ENCODE results near the gene WDCP.

DNA sequence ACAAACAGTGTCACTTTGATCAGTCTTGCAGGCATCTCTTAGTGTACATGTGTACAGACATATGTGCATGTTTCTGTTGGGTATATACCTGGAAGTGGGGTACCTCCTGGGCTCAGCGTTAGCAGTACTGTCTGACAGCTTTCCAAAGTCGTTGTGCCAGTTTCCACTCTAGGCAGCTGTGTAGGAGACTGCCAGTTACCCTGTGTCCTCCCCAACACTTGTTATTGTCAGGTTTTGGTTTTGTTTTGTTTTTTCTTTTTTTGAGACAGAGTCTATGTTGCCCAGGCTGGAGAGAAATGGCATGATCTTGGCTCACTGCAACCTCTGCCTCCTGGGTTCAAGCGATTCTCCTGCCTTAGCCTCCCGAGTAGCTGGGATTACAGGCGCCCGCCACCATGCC, 8.6 kb upstream of the WDCP start:
- no peak for TF ChIP-seq CEBPB (IDR thresholded peaks at IDR 0.05; ENCODE audit: borderline replicate concordance in 1 of 2, low read depth in 2 of 2, low read length in 2 of 2)
- TF ChIP-seq POLR2A (IDR thresholded peaks at IDR 0.05; ENCODE audit: low read depth, low read length): no peak
- TF ChIP-seq CREB1 (IDR thresholded peaks at IDR 0.05; ENCODE audit: low read depth): no peak
- TF ChIP-seq, protein P1, sequence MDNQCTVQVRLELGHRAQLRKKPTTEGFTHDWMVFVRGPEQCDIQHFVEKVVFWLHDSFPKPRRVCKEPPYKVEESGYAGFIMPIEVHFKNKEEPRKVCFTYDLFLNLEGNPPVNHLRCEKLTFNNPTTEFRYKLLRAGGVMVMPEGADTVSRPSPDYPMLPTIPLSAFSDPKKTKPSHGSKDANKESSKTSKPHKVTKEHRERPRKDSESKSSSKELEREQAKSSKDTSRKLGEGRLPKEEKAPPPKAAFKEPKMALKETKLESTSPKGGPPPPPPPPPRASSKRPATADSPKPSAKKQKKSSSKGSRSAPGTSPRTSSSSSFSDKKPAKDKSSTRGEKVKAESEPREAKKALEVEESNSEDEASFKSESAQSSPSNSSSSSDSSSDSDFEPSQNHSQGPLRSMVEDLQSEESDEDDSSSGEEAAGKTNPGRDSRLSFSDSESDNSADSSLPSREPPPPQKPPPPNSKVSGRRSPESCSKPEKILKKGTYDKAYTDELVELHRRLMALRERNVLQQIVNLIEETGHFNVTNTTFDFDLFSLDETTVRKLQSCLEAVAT (IDR thresholded peaks at IDR 0.05): no peak
- TF ChIP-seq, protein P2, sequence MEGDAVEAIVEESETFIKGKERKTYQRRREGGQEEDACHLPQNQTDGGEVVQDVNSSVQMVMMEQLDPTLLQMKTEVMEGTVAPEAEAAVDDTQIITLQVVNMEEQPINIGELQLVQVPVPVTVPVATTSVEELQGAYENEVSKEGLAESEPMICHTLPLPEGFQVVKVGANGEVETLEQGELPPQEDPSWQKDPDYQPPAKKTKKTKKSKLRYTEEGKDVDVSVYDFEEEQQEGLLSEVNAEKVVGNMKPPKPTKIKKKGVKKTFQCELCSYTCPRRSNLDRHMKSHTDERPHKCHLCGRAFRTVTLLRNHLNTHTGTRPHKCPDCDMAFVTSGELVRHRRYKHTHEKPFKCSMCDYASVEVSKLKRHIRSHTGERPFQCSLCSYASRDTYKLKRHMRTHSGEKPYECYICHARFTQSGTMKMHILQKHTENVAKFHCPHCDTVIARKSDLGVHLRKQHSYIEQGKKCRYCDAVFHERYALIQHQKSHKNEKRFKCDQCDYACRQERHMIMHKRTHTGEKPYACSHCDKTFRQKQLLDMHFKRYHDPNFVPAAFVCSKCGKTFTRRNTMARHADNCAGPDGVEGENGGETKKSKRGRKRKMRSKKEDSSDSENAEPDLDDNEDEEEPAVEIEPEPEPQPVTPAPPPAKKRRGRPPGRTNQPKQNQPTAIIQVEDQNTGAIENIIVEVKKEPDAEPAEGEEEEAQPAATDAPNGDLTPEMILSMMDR (IDR thresholded peaks at IDR 0.05 in 2 of 3, conservative IDR thresholded peaks at IDR 0.05 in 1 of 3; ENCODE audit: control insufficient read depth in 2 of 3, extremely low read depth in 1 of 3, insufficient read depth in 1 of 3, low read depth in 3 of 3, low read length in 3 of 3): no peak
- no peak for TF ChIP-seq CBX3 (IDR thresholded peaks at IDR 0.05; ENCODE audit: borderline replicate concordance, low read depth)
- no peak for TF ChIP-seq POLR2AphosphoS5 (IDR thresholded peaks at IDR 0.05; ENCODE audit: low read length)
- TF ChIP-seq SP1 (IDR thresholded peaks at IDR 0.05; ENCODE audit: low read depth, low read length): no peak
- TF ChIP-seq EGR1 (IDR thresholded peaks at IDR 0.05; ENCODE audit: borderline replicate concordance in 1 of 2, low read depth in 2 of 2, low read length in 2 of 2): no peak
- TF ChIP-seq, protein P3, sequence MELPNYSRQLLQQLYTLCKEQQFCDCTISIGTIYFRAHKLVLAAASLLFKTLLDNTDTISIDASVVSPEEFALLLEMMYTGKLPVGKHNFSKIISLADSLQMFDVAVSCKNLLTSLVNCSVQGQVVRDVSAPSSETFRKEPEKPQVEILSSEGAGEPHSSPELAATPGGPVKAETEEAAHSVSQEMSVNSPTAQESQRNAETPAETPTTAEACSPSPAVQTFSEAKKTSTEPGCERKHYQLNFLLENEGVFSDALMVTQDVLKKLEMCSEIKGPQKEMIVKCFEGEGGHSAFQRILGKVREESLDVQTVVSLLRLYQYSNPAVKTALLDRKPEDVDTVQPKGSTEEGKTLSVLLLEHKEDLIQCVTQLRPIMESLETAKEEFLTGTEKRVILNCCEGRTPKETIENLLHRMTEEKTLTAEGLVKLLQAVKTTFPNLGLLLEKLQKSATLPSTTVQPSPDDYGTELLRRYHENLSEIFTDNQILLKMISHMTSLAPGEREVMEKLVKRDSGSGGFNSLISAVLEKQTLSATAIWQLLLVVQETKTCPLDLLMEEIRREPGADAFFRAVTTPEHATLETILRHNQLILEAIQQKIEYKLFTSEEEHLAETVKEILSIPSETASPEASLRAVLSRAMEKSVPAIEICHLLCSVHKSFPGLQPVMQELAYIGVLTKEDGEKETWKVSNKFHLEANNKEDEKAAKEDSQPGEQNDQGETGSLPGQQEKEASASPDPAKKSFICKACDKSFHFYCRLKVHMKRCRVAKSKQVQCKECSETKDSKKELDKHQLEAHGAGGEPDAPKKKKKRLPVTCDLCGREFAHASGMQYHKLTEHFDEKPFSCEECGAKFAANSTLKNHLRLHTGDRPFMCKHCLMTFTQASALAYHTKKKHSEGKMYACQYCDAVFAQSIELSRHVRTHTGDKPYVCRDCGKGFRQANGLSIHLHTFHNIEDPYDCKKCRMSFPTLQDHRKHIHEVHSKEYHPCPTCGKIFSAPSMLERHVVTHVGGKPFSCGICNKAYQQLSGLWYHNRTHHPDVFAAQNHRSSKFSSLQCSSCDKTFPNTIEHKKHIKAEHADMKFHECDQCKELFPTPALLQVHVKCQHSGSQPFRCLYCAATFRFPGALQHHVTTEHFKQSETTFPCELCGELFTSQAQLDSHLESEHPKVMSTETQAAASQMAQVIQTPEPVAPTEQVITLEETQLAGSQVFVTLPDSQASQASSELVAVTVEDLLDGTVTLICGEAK (IDR thresholded peaks at IDR 0.05; ENCODE audit: borderline replicate concordance): no peak

Data from GM12878 (cell line).